KG1 (cell line): ENCODE results near the gene MMRN1.

ENCODE experiments used
- DNase-seq: peaks from one replicate; lab custom pipeline; 2025; lab: John Stamatoyannopoulos, UW

The MMRN1 gene

GRCh38 chr4:89998469-89999011 lies 103.9 kb downstream of the MMRN1 start:
- DNase-seq: no peak

- DNase-seq: no peak
Measured at GRCh38 chr4:90001023-90001422, 106.4 kb downstream of the MMRN1 start.

GRCh38 chr4:90002441-90003062 lies 107.9 kb downstream of the MMRN1 start:
- no peak for DNase-seq
